Upper lobe of left lung (tissue), 6 donors: ENCODE data around the gene PHF1. TPM values are rescaled to one million over a fixed set of nuclear protein-coding genes. Genes with fewer than 3 reads are reported as not detected.

Experiments
- ATAC-seq, 2 donors: fragments of 200-7000 bp; cut with Tn5 transposase; one replicate each; pipeline ENCODE4 v1.9.1; 2022; ENCODE audit warnings: mild to moderate bottlenecking in 2 of 2, moderate library complexity in 2 of 2; ENCODE audit not compliant: low FRiP score in 2 of 2
- DNase-seq, 2 donors: peaks; one replicate each; pipeline ENCODE4 v3.0.0-alpha.2; 2019 to 2020
- H3K27ac ChIP-seq, 4 donors: fragments of 200-600 bp; sonication (generic); one replicate each; pipeline ENCODE4 v1.5.1; 2016 to 2019
- H3K27me3 ChIP-seq, 4 donors: fragments of 200-600 bp; sonication (generic); one replicate each; pipeline ENCODE4 v1.5.1; 2017 to 2019
- H3K36me3 ChIP-seq, 4 donors: fragments of 200-600 bp; sonication (generic); one replicate each; pipeline ENCODE4 v1.5.1; 2016 to 2019
- H3K4me1 ChIP-seq, 4 donors: fragments of 200-600 bp; sonication (generic); one replicate each; pipeline ENCODE4 v1.5.1; 2018 to 2019
- H3K4me3 ChIP-seq, 4 donors: fragments of 200-600 bp; sonication (generic); one replicate each; pipeline ENCODE4 v1.5.1; 2017 to 2019; ENCODE audit warnings: mild to moderate bottlenecking in 2 of 4, moderate library complexity in 1 of 4
- H3K9me3 ChIP-seq, 4 donors: fragments of 200-600 bp; sonication (generic); one replicate each; pipeline ENCODE4 v1.5.1; 2018 to 2019
- EP300 ChIP-seq, 4 donors: sonication (generic); formaldehyde crosslinking; IDR thresholded peaks; one replicate each; pipeline ENCODE4 v1.5.1; 2017; ENCODE audit warnings: antibody characterized with exemption in 4 of 4, control low read depth in 2 of 4
- POLR2A ChIP-seq, 4 donors: fragments of 450-650 bp; IDR thresholded peaks; one replicate each; pipeline ENCODE4 v1.5.1; 2016 to 2017; ENCODE audit warnings: antibody characterized with exemption in 4 of 4, mild to moderate bottlenecking in 2 of 4
- POLR2AphosphoS5 ChIP-seq, 2 donors: sonication (generic); formaldehyde crosslinking; IDR thresholded peaks; one replicate each; pipeline ENCODE4 v1.5.1; 2017; ENCODE audit warnings: antibody characterized with exemption in 2 of 2
- WGBS, 2 donors: methylation state at CpG; one replicate each; pipeline ENCODE4 v1.1.5; 2017 to 2018; 5-methylcytosine and 5-hydroxymethylcytosine counted together
- total RNA-seq, 6 donors: library from RNA; depleted of rRNA in 4 of 6; stranded (reverse); fragments of >200 nt in 4 of 6; gene quantifications; one replicate each; pipeline versions ENCODE4 v1.1.0 to v1.2.1, GENCODE V29; 2016 to 2021
- TF ChIP-seq, protein P1 (sequence below), 6 experiments: fragments of 450-650 bp in 4 of 6; fragments of 200-600 bp in 2 of 6; sonication (generic) in 2 of 6; IDR thresholded peaks; one replicate each; pipeline ENCODE4 v1.5.1; 2016 to 2019; ENCODE audit warnings: antibody characterized with exemption in 6 of 6
- donor health status: DM: no; HTN: no; CAD: no; lungs with moderate emphysema.
- donor health status: DM: no; HTN: yes; CAD: no; lungs with severe emphysema.

The PHF1 gene
- total RNA-seq, 6 donors from 2014 or later, result 61.7 to 150 (median 65.5) TPM

GRCh38 chr6:33437666-33438065, 26.9 kb downstream of the PHF1 start:
- H3K4me1 ChIP-seq, result no peaks in the 10 kb centered on the region
- no peaks in the 10 kb centered on the region for H3K27me3 ChIP-seq
- DNase-seq (peak in 1 of 2 donors; percentile 51), ATAC-seq (no peak)
- no peak overlapping the region for H3K4me3 ChIP-seq
- H3K36me3 ChIP-seq, result peaks cover 0 to 61% (median 39%) of the 10 kb centered on the region in 4 donors
- no peak overlapping the region for H3K27ac ChIP-seq
- no peak for TF ChIP-seq POLR2A (IDR thresholded peaks at IDR 0.05)
- TF ChIP-seq, protein P1, sequence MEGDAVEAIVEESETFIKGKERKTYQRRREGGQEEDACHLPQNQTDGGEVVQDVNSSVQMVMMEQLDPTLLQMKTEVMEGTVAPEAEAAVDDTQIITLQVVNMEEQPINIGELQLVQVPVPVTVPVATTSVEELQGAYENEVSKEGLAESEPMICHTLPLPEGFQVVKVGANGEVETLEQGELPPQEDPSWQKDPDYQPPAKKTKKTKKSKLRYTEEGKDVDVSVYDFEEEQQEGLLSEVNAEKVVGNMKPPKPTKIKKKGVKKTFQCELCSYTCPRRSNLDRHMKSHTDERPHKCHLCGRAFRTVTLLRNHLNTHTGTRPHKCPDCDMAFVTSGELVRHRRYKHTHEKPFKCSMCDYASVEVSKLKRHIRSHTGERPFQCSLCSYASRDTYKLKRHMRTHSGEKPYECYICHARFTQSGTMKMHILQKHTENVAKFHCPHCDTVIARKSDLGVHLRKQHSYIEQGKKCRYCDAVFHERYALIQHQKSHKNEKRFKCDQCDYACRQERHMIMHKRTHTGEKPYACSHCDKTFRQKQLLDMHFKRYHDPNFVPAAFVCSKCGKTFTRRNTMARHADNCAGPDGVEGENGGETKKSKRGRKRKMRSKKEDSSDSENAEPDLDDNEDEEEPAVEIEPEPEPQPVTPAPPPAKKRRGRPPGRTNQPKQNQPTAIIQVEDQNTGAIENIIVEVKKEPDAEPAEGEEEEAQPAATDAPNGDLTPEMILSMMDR (IDR thresholded peaks at IDR 0.05), result no peak
- no peak for TF ChIP-seq POLR2AphosphoS5 (IDR thresholded peaks at IDR 0.05)
- no peak for TF ChIP-seq EP300 (IDR thresholded peaks at IDR 0.05)
- WGBS, 2 donors, result 93 to 96% methylated on average over 16 to 18 of the region's 18 CpGs
- no peaks in the 10 kb centered on the region for H3K9me3 ChIP-seq

GRCh38 chr6:33438978-33439594, 28.3 kb downstream of the PHF1 start:
- no peaks in the 10 kb centered on the region for H3K27me3 ChIP-seq
- H3K27ac ChIP-seq, result no peak overlapping the region
- peaks cover 0 to 75% (median 50%) of the 10 kb centered on the region in 4 donors for H3K36me3 ChIP-seq
- no peaks in the 10 kb centered on the region for H3K4me1 ChIP-seq
- DNase-seq (no peak), ATAC-seq (no peak)
- H3K9me3 ChIP-seq, result no peaks in the 10 kb centered on the region
- no peak overlapping the region for H3K4me3 ChIP-seq
- WGBS, 2 donors, result 98% methylated on average over 3 of the region's 3 CpGs
- no peak for TF ChIP-seq POLR2AphosphoS5 (IDR thresholded peaks at IDR 0.05)

- Histone ChIP-seq H3K4me3 (no peak overlapping the region), H3K4me1 (peaks cover 0 to 6% (median 0%) of the 10 kb centered on the region in 4 donors), H3K27me3 (no peaks in the 10 kb centered on the region), H3K9me3 (no peaks in the 10 kb centered on the region), H3K27ac (no peak overlapping the region), H3K36me3 (peaks cover 0 to 81% (median 53%) of the 10 kb centered on the region in 4 donors)
- WGBS, 2 donors, result 74 to 79% methylated on average over 9 of the region's 9 CpGs
- TF ChIP-seq EP300 (IDR thresholded peaks at IDR 0.05) (no peak), POLR2AphosphoS5 (IDR thresholded peaks at IDR 0.05) (no peak), POLR2A (IDR thresholded peaks at IDR 0.05) (no peak)
- TF ChIP-seq, protein P1 (IDR thresholded peaks at IDR 0.05), result no peak
- DNase-seq (no peak), ATAC-seq (no peak)
Observed at GRCh38 chr6:33439956-33440648, 29.3 kb downstream of the PHF1 start.

DNA sequence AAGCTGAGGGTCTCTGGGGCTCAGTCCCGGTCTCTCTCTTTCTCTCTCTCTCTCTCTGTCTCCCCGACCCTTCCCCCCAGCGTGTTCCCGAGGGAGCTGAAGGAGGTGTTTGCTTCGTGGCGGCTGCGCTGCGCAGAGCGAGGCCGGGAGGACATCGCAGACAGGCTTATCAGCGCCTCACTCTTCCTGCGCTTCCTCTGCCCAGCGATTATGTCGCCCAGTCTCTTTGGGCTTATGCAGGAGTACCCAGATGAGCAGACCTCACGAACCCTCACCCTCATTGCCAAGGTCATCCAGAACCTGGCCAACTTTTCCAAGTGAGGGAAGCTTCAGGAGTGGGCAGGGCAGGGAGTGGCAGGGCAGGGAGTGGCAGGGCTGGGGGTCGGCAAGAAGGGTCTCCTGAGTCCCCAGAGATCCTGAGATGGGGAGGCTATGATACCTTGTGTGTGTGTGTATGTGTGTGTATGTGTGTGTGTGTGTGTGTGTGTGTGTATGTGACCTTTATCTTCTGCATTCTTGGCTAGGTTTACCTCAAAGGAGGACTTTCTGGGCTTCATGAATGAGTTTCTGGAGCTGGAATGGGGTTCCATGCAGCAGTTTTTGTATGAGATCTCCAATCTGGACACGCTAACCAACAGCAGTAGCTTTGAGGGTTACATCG, 30.0 kb downstream of the PHF1 start:
- 78 to 88% methylated on average over 19 of the region's 19 CpGs for WGBS, 2 donors
- Histone ChIP-seq H3K27ac (no peak overlapping the region), H3K9me3 (no peaks in the 10 kb centered on the region), H3K4me1 (peaks cover 0 to 6% (median 0%) of the 10 kb centered on the region in 4 donors), H3K4me3 (no peak overlapping the region), H3K27me3 (no peaks in the 10 kb centered on the region), H3K36me3 (peaks cover 0 to 83% (median 51%) of the 10 kb centered on the region in 4 donors)
- no peak for ATAC-seq
- DNase-seq, result peak in 1 of 2 donors; percentile 52
- TF ChIP-seq, protein P1 (IDR thresholded peaks at IDR 0.05), result no peak
- TF ChIP-seq POLR2A (IDR thresholded peaks at IDR 0.05) (no peak), EP300 (IDR thresholded peaks at IDR 0.05) (no peak), POLR2AphosphoS5 (IDR thresholded peaks at IDR 0.05) (no peak)

GRCh38 chr6:33441457-33441856, 30.6 kb downstream of the PHF1 start:
- Histone ChIP-seq H3K4me1 (peaks cover 0 to 6% (median 0%) of the 10 kb centered on the region in 4 donors), H3K27ac (no peak overlapping the region), H3K9me3 (no peaks in the 10 kb centered on the region), H3K36me3 (peaks cover 0 to 80% (median 48%) of the 10 kb centered on the region in 4 donors), H3K27me3 (no peaks in the 10 kb centered on the region), H3K4me3 (no peak overlapping the region)
- TF ChIP-seq POLR2A (IDR thresholded peaks at IDR 0.05), result no peak
- TF ChIP-seq, protein P1 (IDR thresholded peaks at IDR 0.05), result no peak
- no peak for TF ChIP-seq EP300 (IDR thresholded peaks at IDR 0.05)
- no peak for TF ChIP-seq POLR2AphosphoS5 (IDR thresholded peaks at IDR 0.05)
- WGBS, 2 donors, result 92 to 94% methylated on average over 9 of the region's 9 CpGs
- DNase-seq (peak in 1 of 2 donors; percentile 56), ATAC-seq (no peak)
